ENCODE results near the gene KLF11. TPM values are rescaled to one million over a fixed set of nuclear protein-coding genes. Genes with fewer than 3 reads are reported as not detected.
A peak's percentile ranks its signal among the peaks of the same experiment; 100 is the strongest.

The KLF11 gene
- total RNA-seq, 1 donor from 2014 or later, result 6.1 TPM

GRCh38 chr2:10067330-10067729 is 24.0 kb downstream of the KLF11 start:
- ATAC-seq, result no peak

GRCh38 chr2:10067881-10068280 is 24.5 kb downstream of the KLF11 start:
- no peak for ATAC-seq

GRCh38 chr2:10071176-10071575 is 27.8 kb downstream of the KLF11 start:
- no peak for ATAC-seq

GRCh38 chr2:10071595-10071994 is 28.2 kb downstream of the KLF11 start:
- ATAC-seq, result peak; percentile 20

- peak; percentile 95 for ATAC-seq
Measured at GRCh38 chr2:10072656-10073480, 29.5 kb downstream of the KLF11 start.

GRCh38 chr2:10073706-10074105 is 30.4 kb downstream of the KLF11 start:
- ATAC-seq, result no peak

GRCh38 chr2:10075101-10075500 is 31.8 kb downstream of the KLF11 start:
- ATAC-seq, result no peak

- ATAC-seq, result no peak
Measured at GRCh38 chr2:10075571-10076209, 32.3 kb downstream of the KLF11 start.

GRCh38 chr2:10076511-10076910 is 33.2 kb downstream of the KLF11 start:
- no peak for ATAC-seq

- no peak for ATAC-seq
Measured at GRCh38 chr2:10076988-10077527, 33.7 kb downstream of the KLF11 start.

- no peak for ATAC-seq
Measured at GRCh38 chr2:10078001-10078400, 34.7 kb downstream of the KLF11 start.

- ATAC-seq, result no peak
Measured at GRCh38 chr2:10078704-10079265, 35.4 kb downstream of the KLF11 start.

- ATAC-seq, result peak; percentile 54
Measured at GRCh38 chr2:10079266-10079869, 36.0 kb downstream of the KLF11 start.

- peak; percentile 40 for ATAC-seq
Measured at GRCh38 chr2:10079870-10080535, 36.7 kb downstream of the KLF11 start, which contains the start of gene CYS1. Gene CYS1, minus strand, starts transcription at chr2:10080411. Its CDS starts 188 bp downstream, at chr2:10080223.

GRCh38 chr2:10080536-10081304 is 37.4 kb downstream of the KLF11 start:
- ATAC-seq, result peak; percentile 16

- ATAC-seq, result no peak
Measured at GRCh38 chr2:10083046-10083445, 39.7 kb downstream of the KLF11 start.

- ATAC-seq, result no peak
Measured at GRCh38 chr2:10083692-10084211, 40.4 kb downstream of the KLF11 start.

GRCh38 chr2:10084223-10084865 is 41.0 kb downstream of the KLF11 start:
- ATAC-seq, result no peak

- ATAC-seq, result no peak
Measured at GRCh38 chr2:10085043-10085667, 41.8 kb downstream of the KLF11 start.

- ATAC-seq, result no peak
Measured at GRCh38 chr2:10085668-10086059, 42.3 kb downstream of the KLF11 start.

Measured in esophagus mucosa (tissue), 1 donor.